Left hindlimb (tissue), 1 donor: ENCODE data around the gene PLAAT4.
A peak's percentile ranks its signal among the peaks of the same experiment; 100 is the strongest.
"Not testable (repeated sequence)": the region's sequence is repeated elsewhere in the genome, so short reads cannot be mapped to it uniquely, and the experiment has no call there.

Experiments used
- DNase-seq: peaks from one replicate; pipeline ENCODE4 v3.0.0-alpha.2; 2018

The PLAAT4 gene

DNA sequence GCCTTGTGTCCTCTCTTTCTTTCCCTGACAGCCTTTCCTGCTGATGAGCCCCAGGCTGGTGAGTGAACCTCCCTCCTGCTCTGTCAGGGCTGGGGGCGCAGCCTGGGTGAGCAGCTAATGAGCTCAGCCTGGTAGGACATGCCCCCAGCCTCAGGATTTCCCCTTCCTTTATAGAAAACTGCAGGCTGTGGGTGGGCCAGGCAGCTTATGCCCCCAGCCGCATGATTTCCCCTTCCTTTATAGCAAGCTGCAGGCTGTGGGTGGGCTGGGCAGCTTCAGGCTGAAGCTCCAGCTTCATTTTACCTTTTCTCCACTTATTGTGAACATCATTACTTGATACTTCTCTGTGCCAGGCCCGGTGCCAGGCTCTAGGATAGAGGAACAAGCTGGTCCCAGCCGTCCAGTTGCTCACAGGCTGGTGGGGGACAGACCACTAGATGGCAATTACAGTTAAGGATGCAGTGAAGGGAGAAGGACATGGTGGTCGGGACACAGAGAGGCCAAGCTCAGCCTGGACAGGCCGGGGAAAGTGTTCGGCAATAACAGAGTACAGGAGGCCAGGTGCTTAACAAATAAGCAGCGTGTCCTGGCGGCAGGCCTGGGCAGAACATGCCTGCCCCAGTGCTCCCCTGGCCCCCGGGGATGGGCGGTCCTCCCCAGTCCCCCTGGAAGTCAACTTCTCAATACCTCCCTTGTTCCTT is 25.4 kb upstream of the PLAAT4 start:
- DNase-seq = no peak

DNA sequence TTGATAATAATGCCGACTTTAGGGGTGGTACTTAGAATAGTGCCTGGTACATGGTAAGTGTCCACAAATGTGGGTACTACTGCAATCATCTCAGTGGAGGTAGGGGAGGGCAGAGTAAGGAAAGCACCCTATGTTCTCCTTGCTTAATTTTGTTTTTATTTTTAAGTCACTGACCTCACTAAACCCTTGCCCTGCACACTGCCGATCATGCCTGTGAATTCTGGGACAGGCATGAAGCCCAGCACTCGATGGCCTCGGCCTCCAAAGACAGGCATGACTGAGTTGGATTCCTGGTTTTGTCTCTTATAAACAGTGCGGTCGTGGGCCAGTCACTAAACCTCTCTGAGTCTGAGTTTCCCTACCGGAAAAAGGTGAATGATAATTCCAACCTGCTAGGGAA is 23.8 kb upstream of the PLAAT4 start:
- DNase-seq = no peak

GRCh38 chr11:63516109-63516508 is 20.5 kb upstream of the PLAAT4 start:
- no peak for DNase-seq

DNA sequence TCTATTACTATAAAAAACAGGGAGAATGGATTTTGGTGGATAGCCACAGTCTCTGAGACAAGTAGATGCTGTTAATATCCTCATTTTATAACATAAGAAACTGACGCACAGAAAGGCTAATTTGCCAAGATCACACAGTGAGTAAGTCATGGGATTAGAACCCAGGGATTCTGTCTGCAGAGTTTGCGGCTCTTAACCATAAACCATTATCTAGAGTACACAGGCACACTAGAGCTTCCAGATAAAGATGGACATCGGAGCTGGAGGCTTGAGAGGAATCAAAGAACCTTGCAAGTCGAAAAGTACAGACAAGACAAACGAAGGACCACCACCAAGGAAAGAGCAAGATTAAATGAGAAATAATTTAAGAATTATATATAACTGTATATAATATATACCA is 19.5 kb upstream of the PLAAT4 start:
- no peak for DNase-seq

- no peak for DNase-seq
Observed at GRCh38 chr11:63518548-63518947, 18.1 kb upstream of the PLAAT4 start.

DNA sequence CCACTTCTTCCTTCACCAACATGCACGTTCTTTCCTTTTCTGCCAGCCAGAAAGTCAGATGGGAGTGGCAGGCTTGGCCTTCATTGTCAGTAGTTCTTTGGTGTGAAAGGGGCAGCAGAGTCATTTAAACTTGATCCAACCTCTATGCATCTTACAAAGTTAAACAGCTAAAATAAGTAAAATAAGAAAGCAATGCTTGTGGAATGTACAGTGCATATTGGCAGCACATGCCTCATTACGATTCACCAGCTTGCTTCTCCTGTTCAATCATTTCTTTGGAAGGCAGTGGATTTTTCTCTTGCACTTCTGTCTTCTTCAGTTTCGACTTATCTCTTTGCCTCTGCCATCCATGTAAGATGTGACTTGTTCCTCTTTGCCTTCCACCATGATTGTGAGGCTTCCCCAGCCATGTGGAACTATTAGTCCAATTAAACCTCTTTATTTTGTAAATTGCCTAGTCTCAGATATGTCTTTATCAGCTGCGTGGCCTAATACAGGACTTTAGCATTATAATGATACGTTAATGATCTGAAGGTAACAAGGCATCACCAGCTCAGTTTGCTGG is 15.9 kb upstream of the PLAAT4 start:
- DNase-seq = no peak

GRCh38 chr11:63521896-63522295 is 14.7 kb upstream of the PLAAT4 start:
- DNase-seq = no peak

DNA sequence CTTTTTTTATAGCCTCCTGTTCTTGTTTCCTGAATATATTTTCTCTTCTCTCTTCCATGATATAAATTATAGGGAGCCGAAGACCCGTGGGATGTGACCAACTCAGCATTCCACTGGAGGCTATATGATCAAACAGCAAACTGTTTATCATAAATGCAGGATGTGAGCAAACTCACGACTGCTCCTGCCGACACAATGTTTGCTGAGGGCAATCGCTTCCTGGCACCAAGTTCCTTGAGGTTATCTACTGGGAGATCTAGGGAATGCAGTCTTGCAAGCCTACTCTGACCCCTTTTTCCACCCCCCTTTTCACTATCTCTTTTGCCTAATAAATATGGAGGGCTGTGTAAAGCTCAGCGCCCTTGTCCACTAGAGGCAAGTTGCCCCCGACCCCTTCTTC is 13.5 kb upstream of the PLAAT4 start:
- DNase-seq = no peak

- no peak for DNase-seq
Observed at GRCh38 chr11:63527667-63528066, 8.9 kb upstream of the PLAAT4 start.

GRCh38 chr11:63528156-63528555 is 8.5 kb upstream of the PLAAT4 start:
- not testable (repeated sequence) for DNase-seq

DNA sequence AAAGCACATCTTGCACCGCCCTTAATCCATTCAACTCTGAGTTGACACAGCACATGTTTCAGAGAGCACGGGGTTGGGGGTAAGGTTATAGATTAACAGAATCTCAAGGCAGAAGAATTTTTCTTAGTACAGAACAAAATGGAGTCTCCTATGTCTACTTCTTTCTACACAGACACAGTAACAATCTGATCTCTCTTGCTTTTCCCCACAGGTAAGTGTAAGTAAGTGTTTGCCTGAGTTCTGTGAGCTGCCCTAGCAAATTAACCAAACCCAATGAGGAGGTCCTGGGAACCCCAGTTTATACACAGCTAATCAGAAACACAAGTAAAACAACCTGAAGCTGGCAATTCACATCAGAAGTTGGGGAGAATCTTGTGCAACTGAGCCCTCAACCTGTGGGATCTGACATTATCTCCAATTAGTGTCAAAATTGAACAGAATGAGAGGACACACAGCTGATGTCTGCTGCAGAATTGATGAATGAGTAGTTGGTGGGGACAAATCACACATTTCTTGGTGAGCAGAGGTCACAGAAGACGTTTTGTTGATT is 7.8 kb upstream of the PLAAT4 start:
- not testable (repeated sequence) for DNase-seq

DNA sequence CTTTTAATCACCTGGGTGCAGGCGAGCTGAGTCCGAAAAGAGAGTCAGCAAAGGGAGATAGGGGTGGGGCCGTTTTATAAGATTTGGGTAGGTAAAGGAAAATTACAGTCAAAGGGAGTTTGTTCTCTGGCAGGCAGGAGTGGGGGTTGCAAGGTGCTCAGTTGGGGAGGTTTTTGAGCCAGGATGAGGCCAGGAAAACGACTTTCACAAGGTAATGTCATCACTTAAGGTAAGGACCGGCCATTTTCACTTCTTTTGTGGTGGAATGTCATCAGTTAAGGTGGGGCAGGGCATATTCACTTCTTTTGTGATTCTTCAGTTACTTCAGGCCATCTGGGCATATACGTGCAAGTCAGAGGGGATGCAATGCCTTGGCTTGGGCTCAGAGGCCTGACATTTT is 7.2 kb upstream of the PLAAT4 start:
- DNase-seq = not testable (repeated sequence)

GRCh38 chr11:63530021-63530420 is 6.6 kb upstream of the PLAAT4 start:
- no peak for DNase-seq

- not testable (repeated sequence) for DNase-seq
Observed at GRCh38 chr11:63531074-63531792, 5.4 kb upstream of the PLAAT4 start.

- no peak for DNase-seq
Observed at GRCh38 chr11:63532117-63532516, 4.5 kb upstream of the PLAAT4 start.

DNA sequence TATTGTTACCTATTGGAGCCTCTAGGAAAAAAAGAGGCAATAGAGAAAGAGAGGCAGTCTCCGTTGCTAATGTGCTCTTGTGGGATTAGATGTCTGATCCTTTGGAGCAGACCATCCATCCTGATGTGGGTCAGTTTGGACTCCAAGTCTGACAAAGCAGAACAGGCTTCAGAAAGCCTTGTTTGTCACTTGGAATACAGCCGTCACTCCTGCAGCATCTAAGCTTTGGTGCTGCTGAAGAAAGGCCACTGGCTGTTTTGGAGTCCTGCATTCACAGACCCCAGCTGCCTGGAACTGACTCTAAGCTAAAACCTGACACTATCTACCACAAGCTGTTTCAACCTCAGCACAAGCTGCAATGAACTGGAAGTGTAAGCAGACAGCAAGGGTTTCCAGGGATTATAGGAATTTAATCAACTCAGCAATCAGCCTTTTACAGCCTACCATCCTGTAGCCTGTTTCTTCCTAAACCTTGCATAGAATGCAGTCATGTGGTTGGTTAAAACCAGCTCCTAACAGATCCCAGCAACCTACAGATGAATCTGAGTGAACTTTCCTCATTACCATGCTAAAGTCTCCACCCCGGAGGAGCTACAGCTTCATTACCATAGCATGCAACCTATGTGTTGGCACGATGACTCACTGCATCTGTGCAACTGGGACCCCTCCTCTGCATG is 3.7 kb upstream of the PLAAT4 start:
- no peak for DNase-seq

GRCh38 chr11:63534076-63534475 is 2.5 kb upstream of the PLAAT4 start:
- DNase-seq = no peak

DNA sequence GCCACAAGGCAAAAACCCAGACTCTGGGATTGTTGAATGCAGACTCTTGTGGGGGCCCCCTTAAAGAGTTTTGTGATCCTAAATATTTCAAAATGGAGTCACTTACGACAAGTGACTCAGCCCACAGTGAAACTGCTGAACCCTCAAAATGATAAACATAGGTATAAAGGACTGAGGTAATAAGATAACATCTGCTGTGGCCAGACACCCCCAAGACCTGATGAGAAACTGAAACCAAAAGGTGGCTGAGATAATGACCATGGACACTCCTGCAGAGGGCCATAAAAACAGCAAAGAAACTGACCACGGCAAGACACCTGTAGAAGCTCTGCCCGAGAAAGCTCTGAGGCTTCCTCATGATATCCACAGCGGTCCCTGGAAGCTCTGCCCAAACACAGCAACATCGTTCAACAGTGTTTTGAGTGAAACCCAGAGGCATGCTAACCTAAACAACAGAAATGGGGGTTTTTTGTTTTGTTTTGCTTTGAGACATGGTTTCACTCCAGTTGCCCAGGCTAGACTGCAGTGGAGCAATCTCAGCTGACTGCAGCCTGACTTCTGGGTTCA is 1.6 kb upstream of the PLAAT4 start:
- DNase-seq = no peak

DNA sequence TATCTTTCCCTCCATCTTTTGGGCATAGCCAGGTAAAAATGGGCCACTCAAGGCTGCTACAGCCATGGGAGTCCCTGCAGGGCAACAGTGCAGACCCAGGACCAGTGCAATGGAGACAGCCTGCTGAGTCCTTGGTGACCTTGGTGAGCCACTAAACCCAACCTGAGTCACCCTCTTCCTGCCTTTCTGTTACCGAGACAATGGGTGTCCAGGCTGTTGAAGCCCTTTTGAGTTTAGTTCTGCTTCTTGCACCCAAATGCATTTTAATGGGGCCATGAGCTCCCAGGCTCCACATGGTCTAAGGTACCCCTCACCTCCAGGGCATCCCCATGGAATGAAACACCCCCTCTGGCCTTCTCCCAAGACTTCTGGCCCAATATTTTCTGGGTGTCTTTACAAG is 874 bp upstream of the PLAAT4 start:
- no peak for DNase-seq

DNA sequence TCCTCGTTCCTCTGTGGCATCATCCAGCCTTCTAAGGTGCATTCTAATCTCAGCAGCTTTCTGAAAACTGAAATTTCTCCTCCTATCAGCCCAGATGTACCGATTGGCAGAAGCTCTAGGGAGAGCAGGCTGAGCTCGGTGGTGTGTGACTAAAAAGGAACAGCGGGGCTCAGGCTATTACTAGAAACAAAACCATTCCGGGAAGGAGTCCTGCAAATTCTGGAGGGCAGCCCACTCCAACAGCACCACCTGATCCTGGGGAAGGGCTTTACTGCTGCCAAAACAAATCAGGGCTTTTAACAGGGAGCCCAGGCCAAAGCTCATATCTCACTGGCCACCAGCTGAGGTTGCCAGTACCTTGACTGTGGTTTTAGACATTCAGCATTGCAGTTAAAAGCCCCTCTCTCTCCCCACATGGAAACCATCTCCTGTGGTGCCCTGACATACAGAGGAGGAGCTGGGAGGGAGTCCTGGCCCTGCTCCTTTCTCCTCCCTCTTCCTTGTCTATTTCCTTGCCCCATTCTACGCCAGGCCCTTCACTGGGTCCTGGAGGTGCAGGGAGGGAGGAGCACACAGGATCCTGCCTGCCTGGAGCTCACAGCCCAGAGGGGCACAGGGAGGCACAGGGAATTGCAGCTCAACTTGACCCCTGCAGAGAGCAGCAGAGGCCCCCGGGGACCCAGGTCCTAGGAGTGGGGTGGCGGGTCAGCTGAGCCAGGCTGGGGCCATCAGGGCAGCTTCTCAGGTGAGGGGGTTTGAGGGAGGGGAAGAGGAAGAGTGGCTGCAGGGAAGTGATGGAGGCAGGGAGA is 889 bp downstream of the PLAAT4 start:
- DNase-seq = peak; percentile 73

GRCh38 chr11:63542506-63542905 is 5.9 kb downstream of the PLAAT4 start:
- DNase-seq = not testable (repeated sequence)

DNA sequence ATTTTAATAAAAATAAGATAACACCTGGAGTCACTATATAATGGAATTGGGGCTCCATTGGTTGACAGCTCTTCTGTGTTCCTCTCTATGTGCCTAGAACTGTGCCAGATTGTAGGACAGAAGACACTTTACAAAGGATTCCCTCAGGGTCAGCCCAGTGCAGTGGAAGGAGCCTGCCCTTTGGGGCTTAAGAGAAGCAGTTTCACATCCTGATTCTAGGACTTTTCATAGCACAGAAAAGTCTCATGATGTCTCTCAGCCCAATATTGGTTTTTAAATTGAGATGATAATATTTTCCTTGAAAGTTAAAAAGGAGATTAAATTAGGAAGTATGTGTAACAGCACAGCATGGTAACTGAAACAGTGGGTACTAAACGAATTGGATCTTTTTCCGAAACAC is 7.1 kb downstream of the PLAAT4 start:
- no peak for DNase-seq
